ENCODE results near the gene UQCR10. TPM values are rescaled to one million over a fixed set of nuclear protein-coding genes. Genes with fewer than 3 reads are reported as not detected.

UQCR10 gene
- total RNA-seq, 1 experiment from 2014 or later: 74.1 TPM

DNA sequence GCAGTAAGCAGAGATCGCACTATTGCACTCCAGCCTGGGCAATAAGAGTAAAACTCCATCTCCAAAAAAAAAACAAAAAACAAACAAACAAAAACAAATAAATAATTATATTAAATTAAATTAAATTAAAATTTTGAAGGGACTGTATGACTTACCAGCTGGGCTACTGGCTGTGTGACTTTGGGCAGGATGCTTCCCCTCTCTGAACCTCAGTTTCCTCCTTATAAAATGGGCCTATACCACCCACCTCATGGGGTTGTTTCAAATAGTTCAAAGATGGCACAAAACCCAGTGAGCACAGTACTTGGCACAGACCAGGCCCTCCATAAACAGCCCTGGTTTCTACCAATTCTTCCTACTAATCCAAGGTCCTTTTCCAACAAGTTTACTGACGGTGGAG, 36.0 kb downstream of the UQCR10 start:
- no peak for DNase-seq
- Histone ChIP-seq H3K9ac (ENCODE audit: low read length) (no peak overlapping the region), H3K9me2 (replicated peaks; ENCODE audit: insufficient read depth, low read length) (no peaks in the 10 kb centered on the region), H3K4me2 (ENCODE audit: low read depth, low read length, poor library complexity, severe bottlenecking) (no peak overlapping the region), H3K4me3 (ENCODE audit: low read length) (no peak overlapping the region), H3K9me3 (ENCODE audit: low read length) (no peaks in the 10 kb centered on the region), H2AFZ (ENCODE audit: low read length) (no peak overlapping the region), H3K27ac (ENCODE audit: low read length) (no peak overlapping the region), H3K36me3 (ENCODE audit: insufficient read depth, low read length) (peaks cover 19% of the 10 kb centered on the region), H4K20me1 (ENCODE audit: insufficient read depth, low read depth, low read length) (no peaks in the 10 kb centered on the region), H3K79me2 (ENCODE audit: low read length) (no peaks in the 10 kb centered on the region), H3K27me3 (ENCODE audit: low read length) (no peaks in the 10 kb centered on the region), H3K4me1 (ENCODE audit: low read length) (peaks cover 4% of the 10 kb centered on the region; the same call in 1 of the 2 replicates)

DNA sequence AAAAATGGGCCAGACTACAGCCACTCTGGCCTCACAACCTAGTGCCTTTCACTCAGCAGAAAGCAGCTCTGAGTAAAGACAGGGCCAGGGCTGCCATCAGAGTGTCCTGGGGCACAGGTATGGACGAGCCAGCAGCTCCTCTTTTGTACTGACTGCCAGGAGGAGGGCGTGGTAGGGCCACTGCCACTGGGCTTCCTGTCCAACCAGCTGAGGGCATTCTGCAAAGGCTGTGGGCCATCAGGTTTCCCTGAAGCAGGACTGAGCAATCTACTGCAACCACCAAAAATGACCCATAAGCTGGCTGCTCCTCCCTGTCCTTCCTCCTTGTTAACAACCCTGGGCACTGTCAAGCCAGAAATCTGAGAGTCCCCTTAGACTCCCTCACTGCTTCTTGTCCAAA, 37.8 kb downstream of the UQCR10 start:
- no peaks in the 10 kb centered on the region for H3K4me1 ChIP-seq (ENCODE audit: low read length)
- H3K9ac ChIP-seq (ENCODE audit: low read length): no peak overlapping the region
- H3K36me3 ChIP-seq (ENCODE audit: insufficient read depth, low read length): peaks cover 19% of the 10 kb centered on the region
- DNase-seq: no peak
- no peak overlapping the region for H3K27ac ChIP-seq (ENCODE audit: low read length)
- no peaks in the 10 kb centered on the region for H3K79me2 ChIP-seq (ENCODE audit: low read length)
- no peaks in the 10 kb centered on the region for H3K9me2 ChIP-seq (replicated peaks; ENCODE audit: insufficient read depth, low read length)
- H3K4me2 ChIP-seq (ENCODE audit: low read depth, low read length, poor library complexity, severe bottlenecking): no peak overlapping the region
- no peaks in the 10 kb centered on the region for H3K27me3 ChIP-seq (ENCODE audit: low read length)
- no peaks in the 10 kb centered on the region for H4K20me1 ChIP-seq (ENCODE audit: insufficient read depth, low read depth, low read length)
- H2AFZ ChIP-seq (ENCODE audit: low read length): no peak overlapping the region
- no peaks in the 10 kb centered on the region for H3K9me3 ChIP-seq (ENCODE audit: low read length)
- no peak overlapping the region for H3K4me3 ChIP-seq (ENCODE audit: low read length)

DNA sequence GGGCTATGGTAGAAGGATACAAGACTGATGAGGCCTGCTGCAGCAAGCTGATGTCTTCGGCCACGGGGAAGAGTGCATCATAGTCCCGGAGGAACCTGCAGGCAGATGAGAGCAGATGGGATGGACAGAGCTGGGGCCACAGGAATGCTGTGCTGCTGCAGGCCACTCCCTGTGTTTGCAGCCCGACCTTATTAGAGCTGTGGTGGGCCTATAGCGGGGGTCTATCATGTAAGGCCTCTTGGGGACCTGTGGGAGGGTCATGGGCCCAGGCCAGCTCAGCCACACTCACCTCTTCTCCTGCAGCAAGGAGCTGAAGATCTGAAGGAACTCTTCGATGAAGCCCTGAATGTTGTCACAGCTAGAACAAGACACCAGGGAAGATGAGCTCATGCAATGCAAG, 39.0 kb downstream of the UQCR10 start:
- H3K27ac ChIP-seq (ENCODE audit: low read length): no peak overlapping the region
- H3K79me2 ChIP-seq (ENCODE audit: low read length): no peaks in the 10 kb centered on the region
- no peaks in the 10 kb centered on the region for H3K4me1 ChIP-seq (ENCODE audit: low read length)
- H3K4me3 ChIP-seq (ENCODE audit: low read length): no peak overlapping the region
- no peaks in the 10 kb centered on the region for H3K9me3 ChIP-seq (ENCODE audit: low read length)
- H4K20me1 ChIP-seq (ENCODE audit: insufficient read depth, low read depth, low read length): no peaks in the 10 kb centered on the region
- H3K4me2 ChIP-seq (ENCODE audit: low read depth, low read length, poor library complexity, severe bottlenecking): no peak overlapping the region
- H3K9ac ChIP-seq (ENCODE audit: low read length): no peak overlapping the region
- DNase-seq: no peak
- no peak overlapping the region for H2AFZ ChIP-seq (ENCODE audit: low read length)
- no peaks in the 10 kb centered on the region for H3K9me2 ChIP-seq (replicated peaks; ENCODE audit: insufficient read depth, low read length)
- no peaks in the 10 kb centered on the region for H3K27me3 ChIP-seq (ENCODE audit: low read length)
- H3K36me3 ChIP-seq (ENCODE audit: insufficient read depth, low read length): peaks cover 10% of the 10 kb centered on the region

DNA sequence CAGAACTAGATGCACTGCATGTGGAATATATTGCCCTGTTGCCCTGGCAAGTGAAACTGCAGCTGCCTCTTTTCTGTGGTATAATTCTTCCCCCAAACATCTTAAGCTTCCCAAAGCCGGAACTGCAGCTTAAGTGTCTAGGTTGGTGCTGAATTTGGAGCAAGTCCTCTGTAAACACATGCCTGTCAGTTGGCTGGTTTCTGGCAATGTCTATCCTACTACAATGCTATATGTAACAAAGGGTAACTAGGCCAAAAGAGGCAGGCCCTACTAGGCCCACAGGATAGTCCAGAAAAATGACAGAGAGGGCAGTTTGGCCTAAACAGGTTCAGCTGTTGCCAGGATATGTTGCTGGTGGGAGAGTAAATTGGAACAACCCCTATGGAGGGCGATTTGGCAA, 43.0 kb downstream of the UQCR10 start:
- Histone ChIP-seq H3K9me2 (replicated peaks; ENCODE audit: insufficient read depth, low read length) (no peaks in the 10 kb centered on the region), H3K36me3 (ENCODE audit: insufficient read depth, low read length) (peaks cover 12% of the 10 kb centered on the region), H4K20me1 (ENCODE audit: insufficient read depth, low read depth, low read length) (no peaks in the 10 kb centered on the region), H3K79me2 (ENCODE audit: low read length) (no peaks in the 10 kb centered on the region), H3K4me3 (ENCODE audit: low read length) (no peak overlapping the region), H3K4me2 (ENCODE audit: low read depth, low read length, poor library complexity, severe bottlenecking) (no peak overlapping the region), H2AFZ (ENCODE audit: low read length) (no peak overlapping the region), H3K9ac (ENCODE audit: low read length) (no peak overlapping the region), H3K9me3 (ENCODE audit: low read length) (no peaks in the 10 kb centered on the region), H3K27ac (ENCODE audit: low read length) (no peak overlapping the region), H3K4me1 (ENCODE audit: low read length) (no peaks in the 10 kb centered on the region), H3K27me3 (ENCODE audit: low read length) (no peaks in the 10 kb centered on the region)
- DNase-seq: no peak

DNA sequence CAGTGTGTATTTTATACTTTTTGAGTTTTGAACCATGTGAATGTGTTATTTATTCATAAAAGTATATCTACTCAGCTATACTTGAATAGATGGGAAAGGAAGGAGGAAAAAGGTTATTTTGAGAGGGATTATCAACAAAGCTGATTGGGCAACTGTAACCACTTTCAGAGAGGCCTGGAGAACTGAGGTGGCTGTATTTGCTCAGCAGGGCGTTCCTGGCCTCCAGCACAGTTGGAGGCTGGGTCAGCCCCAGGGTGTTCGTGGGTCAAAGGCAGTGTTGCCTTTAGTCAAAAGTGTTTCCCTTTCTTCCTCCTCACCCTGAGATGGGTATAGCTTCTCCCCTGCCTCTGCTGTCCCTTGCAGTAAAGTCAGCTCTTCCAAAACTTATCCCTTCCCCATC, 44.2 kb downstream of the UQCR10 start:
- no peaks in the 10 kb centered on the region for H3K27me3 ChIP-seq (ENCODE audit: low read length)
- H3K9me3 ChIP-seq (ENCODE audit: low read length): no peaks in the 10 kb centered on the region
- H3K4me2 ChIP-seq (ENCODE audit: low read depth, low read length, poor library complexity, severe bottlenecking): no peak overlapping the region
- no peak for DNase-seq
- H2AFZ ChIP-seq (ENCODE audit: low read length): no peak overlapping the region
- no peak overlapping the region for H3K27ac ChIP-seq (ENCODE audit: low read length)
- peaks cover 10% of the 10 kb centered on the region for H3K36me3 ChIP-seq (ENCODE audit: insufficient read depth, low read length)
- H3K9ac ChIP-seq (ENCODE audit: low read length): no peak overlapping the region
- H3K79me2 ChIP-seq (ENCODE audit: low read length): no peaks in the 10 kb centered on the region
- no peaks in the 10 kb centered on the region for H3K4me1 ChIP-seq (ENCODE audit: low read length)
- H4K20me1 ChIP-seq (ENCODE audit: insufficient read depth, low read depth, low read length): no peaks in the 10 kb centered on the region
- no peaks in the 10 kb centered on the region for H3K9me2 ChIP-seq (replicated peaks; ENCODE audit: insufficient read depth, low read length)
- no peak overlapping the region for H3K4me3 ChIP-seq (ENCODE audit: low read length)

DNA sequence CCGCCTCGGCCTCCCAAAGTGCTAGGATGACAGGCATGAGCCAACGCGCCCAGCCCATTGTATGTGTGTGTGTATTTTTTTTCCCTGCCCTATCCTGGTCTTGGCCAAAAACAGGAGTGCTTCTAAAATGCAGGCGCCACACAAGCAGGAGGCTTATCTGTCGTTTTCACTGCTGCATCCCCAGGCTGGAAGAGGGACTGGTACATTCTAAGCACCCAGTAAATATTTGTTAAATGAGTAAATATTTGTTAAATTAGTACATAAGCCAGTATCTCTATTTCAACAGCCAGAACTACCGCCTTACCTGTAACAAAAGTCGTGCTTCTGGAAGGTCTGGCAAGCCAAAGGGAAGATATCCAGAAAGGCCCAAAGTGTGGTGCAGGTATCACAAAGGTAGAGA, 46.0 kb downstream of the UQCR10 start:
- Histone ChIP-seq H3K79me2 (ENCODE audit: low read length) (no peaks in the 10 kb centered on the region), H3K9ac (ENCODE audit: low read length) (no peak overlapping the region), H3K4me3 (ENCODE audit: low read length) (no peak overlapping the region), H3K4me1 (ENCODE audit: low read length) (no peaks in the 10 kb centered on the region), H3K27me3 (ENCODE audit: low read length) (no peaks in the 10 kb centered on the region), H3K9me2 (replicated peaks; ENCODE audit: insufficient read depth, low read length) (no peaks in the 10 kb centered on the region), H4K20me1 (ENCODE audit: insufficient read depth, low read depth, low read length) (no peaks in the 10 kb centered on the region), H3K9me3 (ENCODE audit: low read length) (no peaks in the 10 kb centered on the region), H3K36me3 (ENCODE audit: insufficient read depth, low read length) (peaks cover 9% of the 10 kb centered on the region; the same call in 1 of the 2 replicates), H2AFZ (ENCODE audit: low read length) (no peak overlapping the region), H3K27ac (ENCODE audit: low read length) (no peak overlapping the region), H3K4me2 (ENCODE audit: low read depth, low read length, poor library complexity, severe bottlenecking) (no peak overlapping the region)
- DNase-seq: no peak

DNA sequence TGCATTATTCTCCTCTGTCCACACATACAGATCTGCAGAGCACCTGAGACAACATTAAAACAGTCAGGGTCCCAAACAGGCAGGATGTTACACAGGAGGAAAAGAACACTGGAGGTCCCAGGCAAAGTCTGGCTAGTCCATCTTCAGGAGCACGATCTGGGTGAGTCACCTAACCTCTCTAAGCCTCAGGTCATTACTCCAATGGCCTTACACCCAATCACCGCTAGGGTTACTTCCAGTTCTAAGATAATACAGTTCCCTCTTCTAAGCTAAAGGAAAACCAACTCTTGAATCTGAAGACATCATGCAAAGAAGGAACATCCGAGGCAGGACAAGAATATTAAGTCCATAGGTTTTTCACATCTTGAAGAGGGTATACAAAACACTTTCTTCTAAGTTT, 46.4 kb downstream of the UQCR10 start:
- no peak overlapping the region for H3K4me3 ChIP-seq (ENCODE audit: low read length)
- no peak for DNase-seq
- no peak overlapping the region for H3K27ac ChIP-seq (ENCODE audit: low read length)
- H2AFZ ChIP-seq (ENCODE audit: low read length): no peak overlapping the region
- H3K36me3 ChIP-seq (ENCODE audit: insufficient read depth, low read length): peaks cover 9% of the 10 kb centered on the region; the same call in 1 of the 2 replicates
- H3K4me1 ChIP-seq (ENCODE audit: low read length): no peaks in the 10 kb centered on the region
- no peaks in the 10 kb centered on the region for H4K20me1 ChIP-seq (ENCODE audit: insufficient read depth, low read depth, low read length)
- no peaks in the 10 kb centered on the region for H3K9me2 ChIP-seq (replicated peaks; ENCODE audit: insufficient read depth, low read length)
- no peak overlapping the region for H3K9ac ChIP-seq (ENCODE audit: low read length)
- no peaks in the 10 kb centered on the region for H3K9me3 ChIP-seq (ENCODE audit: low read length)
- H3K79me2 ChIP-seq (ENCODE audit: low read length): no peaks in the 10 kb centered on the region
- H3K4me2 ChIP-seq (ENCODE audit: low read depth, low read length, poor library complexity, severe bottlenecking): no peak overlapping the region
- H3K27me3 ChIP-seq (ENCODE audit: low read length): no peaks in the 10 kb centered on the region

DNA sequence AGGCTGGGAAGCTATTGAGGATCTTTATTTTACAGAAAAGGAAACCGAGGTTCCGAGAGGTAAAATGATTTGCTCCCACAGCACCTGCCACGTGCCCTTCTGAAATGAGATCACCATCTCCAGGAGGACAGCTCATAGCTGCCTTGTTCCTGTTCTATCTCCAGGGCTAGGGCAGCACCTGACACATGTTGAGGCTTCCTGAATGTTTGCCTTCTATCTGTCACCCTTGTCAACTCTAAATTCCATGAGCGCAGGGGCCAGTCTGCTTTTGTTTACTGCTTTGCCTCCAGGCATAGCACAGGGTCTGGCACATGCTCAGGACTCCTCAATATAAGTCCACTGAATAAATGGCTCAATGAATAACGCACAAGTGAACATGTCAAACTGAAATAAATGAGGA, 46.8 kb downstream of the UQCR10 start:
- H2AFZ ChIP-seq (ENCODE audit: low read length): no peak overlapping the region
- H3K27ac ChIP-seq (ENCODE audit: low read length): no peak overlapping the region
- no peaks in the 10 kb centered on the region for H4K20me1 ChIP-seq (ENCODE audit: insufficient read depth, low read depth, low read length)
- H3K79me2 ChIP-seq (ENCODE audit: low read length): no peaks in the 10 kb centered on the region
- H3K9me3 ChIP-seq (ENCODE audit: low read length): no peaks in the 10 kb centered on the region
- H3K9ac ChIP-seq (ENCODE audit: low read length): no peak overlapping the region
- no peaks in the 10 kb centered on the region for H3K4me1 ChIP-seq (ENCODE audit: low read length)
- peaks cover 9% of the 10 kb centered on the region; the same call in 1 of the 2 replicates for H3K36me3 ChIP-seq (ENCODE audit: insufficient read depth, low read length)
- no peak overlapping the region for H3K4me2 ChIP-seq (ENCODE audit: low read depth, low read length, poor library complexity, severe bottlenecking)
- no peak overlapping the region for H3K4me3 ChIP-seq (ENCODE audit: low read length)
- H3K9me2 ChIP-seq (replicated peaks; ENCODE audit: insufficient read depth, low read length): no peaks in the 10 kb centered on the region
- no peak for DNase-seq
- no peaks in the 10 kb centered on the region for H3K27me3 ChIP-seq (ENCODE audit: low read length)

DNA sequence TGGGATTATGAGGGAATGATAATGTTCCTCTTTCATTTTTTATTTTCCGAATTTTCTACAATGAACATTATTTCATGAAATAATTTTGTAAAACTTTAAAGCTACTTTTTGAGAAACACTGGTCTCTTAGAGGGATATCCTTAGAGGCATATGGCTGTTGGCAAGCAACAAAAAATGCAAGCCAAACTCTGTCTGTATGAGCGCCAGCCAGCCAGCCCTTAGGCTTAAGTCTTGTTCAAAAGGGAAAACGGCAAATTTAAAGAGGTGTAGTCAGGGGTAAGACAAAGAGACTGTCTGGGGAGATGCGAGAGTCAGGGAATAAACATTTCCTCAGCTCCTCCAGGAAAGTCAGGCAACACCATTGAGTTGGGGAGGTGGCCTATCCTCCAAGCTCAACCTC, 48.4 kb downstream of the UQCR10 start:
- no peaks in the 10 kb centered on the region for H3K27me3 ChIP-seq (ENCODE audit: low read length)

More for the DNA sequence above, 48.4 kb downstream of the UQCR10 start:
- no peaks in the 10 kb centered on the region for H3K4me1 ChIP-seq (ENCODE audit: low read length)
- no peak for DNase-seq
- no peak overlapping the region for H3K27ac ChIP-seq (ENCODE audit: low read length)
- no peak overlapping the region for H3K4me2 ChIP-seq (ENCODE audit: low read depth, low read length, poor library complexity, severe bottlenecking)
- peaks cover 9% of the 10 kb centered on the region; the same call in 1 of the 2 replicates for H3K36me3 ChIP-seq (ENCODE audit: insufficient read depth, low read length)
- H4K20me1 ChIP-seq (ENCODE audit: insufficient read depth, low read depth, low read length): no peaks in the 10 kb centered on the region
- H3K9me3 ChIP-seq (ENCODE audit: low read length): no peaks in the 10 kb centered on the region
- H3K79me2 ChIP-seq (ENCODE audit: low read length): no peaks in the 10 kb centered on the region
- H3K9me2 ChIP-seq (replicated peaks; ENCODE audit: insufficient read depth, low read length): no peaks in the 10 kb centered on the region
- H3K4me3 ChIP-seq (ENCODE audit: low read length): no peak overlapping the region
- H2AFZ ChIP-seq (ENCODE audit: low read length): no peak overlapping the region
- no peak overlapping the region for H3K9ac ChIP-seq (ENCODE audit: low read length)

Data from Karpas-422 (cell line).